ENCODE data around the gene EEF1A2.
A peak's percentile ranks its signal among the peaks of the same experiment; 100 is the strongest.

Gene EEF1A2

GRCh38 chr20:63498960-63499337 lies at the start of gene EEF1A2:
Gene EEF1A2 (minus strand): TSS chr20:63499083. CDS start chr20:63497763, 1,320 bp downstream.
- DNase-seq (ENCODE audit: low read depth) = no peak

- DNase-seq (ENCODE audit: low read depth) = no peak
These were observed 49.7 kb upstream of the EEF1A2 start for GRCh38 chr20:63548542-63548941.

- DNase-seq (ENCODE audit: low read depth) = no peak
These were observed 49.0 kb upstream of the EEF1A2 start, which contains the start of gene SRMS for GRCh38 chr20:63547725-63548480. Gene SRMS (minus strand): TSS chr20:63547749. CDS start chr20:63547463, 286 bp downstream.

GRCh38 chr20:63546956-63547724 lies 48.3 kb upstream of the EEF1A2 start:
- DNase-seq (ENCODE audit: low read depth) = no peak

- no peak for DNase-seq (ENCODE audit: low read depth)
These were observed 47.5 kb upstream of the EEF1A2 start for GRCh38 chr20:63546256-63546955.

- DNase-seq (ENCODE audit: low read depth) = no peak
These were observed 46.9 kb upstream of the EEF1A2 start for GRCh38 chr20:63545814-63546213.

- no peak for DNase-seq (ENCODE audit: low read depth)
These were observed 46.2 kb upstream of the EEF1A2 start for GRCh38 chr20:63544958-63545516.

- no peak for DNase-seq (ENCODE audit: low read depth)
These were observed 45.5 kb upstream of the EEF1A2 start for GRCh38 chr20:63544241-63544957.

- no peak for DNase-seq (ENCODE audit: low read depth)
These were observed 44.9 kb upstream of the EEF1A2 start for GRCh38 chr20:63543733-63544132.

- no peak for DNase-seq (ENCODE audit: low read depth)
These were observed 44.2 kb upstream of the EEF1A2 start for GRCh38 chr20:63543131-63543530.

- DNase-seq (ENCODE audit: low read depth) = no peak
These were observed 43.8 kb upstream of the EEF1A2 start for GRCh38 chr20:63542696-63543095.

- no peak for DNase-seq (ENCODE audit: low read depth)
These were observed 43.2 kb upstream of the EEF1A2 start for GRCh38 chr20:63542031-63542559.

- no peak for DNase-seq (ENCODE audit: low read depth)
These were observed 42.5 kb upstream of the EEF1A2 start for GRCh38 chr20:63541371-63541770.

GRCh38 chr20:63540417-63541186 lies 41.7 kb upstream of the EEF1A2 start:
- DNase-seq (ENCODE audit: low read depth) = peak; percentile 36

GRCh38 chr20:63539441-63540370 lies 40.8 kb upstream of the EEF1A2 start:
- no peak for DNase-seq (ENCODE audit: low read depth)

- no peak for DNase-seq (ENCODE audit: low read depth)
These were observed 40.2 kb upstream of the EEF1A2 start for GRCh38 chr20:63539092-63539430.

GRCh38 chr20:63538204-63539091 lies 39.6 kb upstream of the EEF1A2 start:
- no peak for DNase-seq (ENCODE audit: low read depth)

GRCh38 chr20:63537525-63538203 lies 38.8 kb upstream of the EEF1A2 start:
- peak; percentile 96 for DNase-seq (ENCODE audit: low read depth)

Data from fibroblast of gingiva (primary cell).